ENCODE data around the gene RSPH6A.

The RSPH6A gene

GRCh38 chr19:45814851-45815480 is at the start of gene RSPH6A:
Gene RSPH6A (minus strand): TSS chr19:45815308. CDS start chr19:45815176, 132 bp downstream.
- DNase-seq (ENCODE audit: low read depth in 2 of 2): no peak

GRCh38 chr19:45864629-45865082 is 49.5 kb upstream of the RSPH6A start:
- no peak for DNase-seq (ENCODE audit: low read depth in 2 of 2)

DNA sequence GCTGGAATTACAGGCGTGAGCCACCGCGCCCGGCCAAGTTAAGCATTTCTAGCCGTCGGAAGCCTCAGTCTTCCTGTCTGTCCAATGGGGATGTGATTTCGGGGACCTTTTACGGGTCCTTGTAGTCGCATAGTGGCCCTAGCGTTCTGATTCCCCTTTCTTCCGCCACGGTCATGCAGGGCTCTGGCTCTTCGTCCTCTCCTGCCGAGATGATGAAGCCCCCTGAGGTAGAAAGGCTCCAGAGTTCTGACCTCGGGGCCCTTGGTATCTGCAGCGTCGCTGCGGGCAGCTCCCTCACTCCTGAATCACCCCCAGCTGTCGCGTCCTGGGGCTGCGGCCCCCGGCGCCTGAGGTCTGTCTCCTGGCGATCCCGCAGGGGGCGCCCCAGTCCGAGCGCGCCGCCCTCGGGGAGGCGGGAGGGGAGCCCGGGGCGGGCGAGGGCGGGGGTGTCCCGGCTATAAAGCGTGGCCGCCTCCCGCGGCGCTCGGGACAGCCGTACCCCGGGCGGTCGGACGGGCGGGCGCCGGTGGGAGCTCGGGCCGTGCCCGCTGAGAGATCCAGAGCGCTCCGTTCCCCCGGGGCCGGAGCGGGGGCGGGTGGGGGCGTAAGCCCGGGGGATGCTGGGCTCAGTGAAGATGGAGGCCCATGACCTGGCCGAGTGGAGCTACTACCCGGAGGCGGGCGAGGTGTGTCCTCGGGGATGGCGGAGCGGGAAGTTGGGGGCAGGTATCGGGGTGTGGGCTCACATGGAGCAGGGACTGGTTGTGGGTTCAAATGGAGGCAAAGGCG is 48.9 kb upstream of the RSPH6A start, which contains the start of gene FOXA3:
TSS of gene FOXA3 (plus strand) at position 487 of the 789 bp plus-strand sequence. CDS start at position 618, 131 bp downstream.
- DNase-seq (ENCODE audit: low read depth in 2 of 2): no peak

DNA sequence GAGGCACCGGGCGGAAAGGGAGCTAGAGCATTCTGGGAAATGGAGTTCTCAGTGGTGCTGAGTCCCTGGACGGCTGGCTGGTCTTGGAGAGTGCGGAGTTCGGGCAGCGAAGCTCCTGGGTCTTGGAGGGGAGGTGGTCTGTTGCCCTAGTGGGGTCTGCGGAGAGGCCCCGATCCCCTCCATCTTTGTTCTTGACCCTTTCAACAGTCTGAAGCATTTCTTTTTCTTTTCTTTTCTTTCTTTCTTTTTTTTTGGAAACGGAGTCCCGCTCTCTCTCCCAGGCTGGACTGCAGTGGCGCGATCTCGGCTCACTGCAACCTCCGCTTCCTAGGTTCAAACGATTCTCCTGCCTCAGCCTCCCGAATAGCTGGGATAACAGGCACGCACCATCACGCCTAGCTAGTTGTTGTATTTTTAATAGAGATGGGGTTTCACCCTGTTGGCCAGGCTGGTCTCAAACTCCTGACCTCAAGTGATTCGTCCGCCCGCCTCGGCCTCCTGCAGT is 48.3 kb upstream of the RSPH6A start:
- DNase-seq (ENCODE audit: low read depth in 2 of 2): no peak

- peak; percentile 96 to 97 for DNase-seq (ENCODE audit: low read depth in 2 of 2)
These were observed 47.6 kb upstream of the RSPH6A start, which contains the start of gene SYMPK for GRCh38 chr19:45862564-45863334. Gene SYMPK (minus strand): TSS chr19:45863147. CDS start chr19:45854495, 8,652 bp downstream.

- no peak for DNase-seq (ENCODE audit: low read depth in 2 of 2)
These were observed 47.1 kb upstream of the RSPH6A start for GRCh38 chr19:45862271-45862563.

- no peak for DNase-seq (ENCODE audit: low read depth in 2 of 2)
These were observed 45.5 kb upstream of the RSPH6A start for GRCh38 chr19:45860359-45861259.

DNA sequence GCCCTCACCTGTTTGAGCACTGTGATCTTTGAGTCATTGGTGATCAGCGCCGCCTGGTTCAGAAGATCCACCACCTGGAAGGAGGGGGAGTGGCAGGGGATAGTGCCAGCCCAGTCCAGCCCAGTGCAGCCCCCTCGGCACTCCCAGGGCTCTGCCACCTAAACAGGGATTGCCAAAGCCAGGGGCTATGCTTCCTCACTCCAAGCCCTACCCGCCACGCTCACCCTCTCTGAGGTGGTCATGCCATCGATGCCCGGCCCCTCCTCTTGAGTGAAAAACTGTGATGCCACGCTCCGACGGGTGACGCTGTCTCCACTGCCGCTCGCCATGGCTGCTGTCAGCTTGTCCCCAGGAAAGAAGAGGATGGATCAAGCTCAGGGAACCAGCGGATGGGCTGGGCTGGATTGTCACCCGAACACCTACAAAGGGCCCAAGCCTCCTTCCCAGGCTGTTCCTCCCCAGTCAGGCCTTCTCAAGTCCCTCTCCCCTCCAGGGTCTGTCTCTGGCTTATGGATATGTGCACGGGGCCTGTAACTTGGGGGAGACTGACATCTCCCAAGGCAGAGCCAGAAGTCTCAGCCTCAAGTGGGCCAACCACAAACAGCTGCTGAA is 39.2 kb upstream of the RSPH6A start:
- DNase-seq (ENCODE audit: low read depth in 2 of 2): no peak

DNA sequence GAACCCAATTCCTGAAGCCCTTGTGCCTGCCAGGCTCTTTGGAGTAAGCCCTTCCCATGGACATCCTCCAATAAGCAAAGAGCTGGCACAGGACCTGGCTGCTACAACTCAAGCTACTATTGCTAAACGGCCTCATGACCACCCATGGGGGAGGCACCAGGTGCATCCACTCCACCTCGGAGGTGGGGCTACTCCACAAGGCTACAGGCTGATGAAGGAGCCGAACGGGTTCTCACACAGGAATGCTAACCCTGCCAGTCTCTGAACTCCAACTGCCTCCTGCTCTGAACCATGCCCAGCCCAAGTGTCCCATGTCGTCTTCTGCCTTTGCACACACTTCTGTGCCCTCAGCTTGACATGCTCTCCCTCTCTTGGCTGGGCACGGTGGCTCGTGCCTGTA is 37.9 kb upstream of the RSPH6A start:
- DNase-seq (ENCODE audit: low read depth in 2 of 2): no peak

DNA sequence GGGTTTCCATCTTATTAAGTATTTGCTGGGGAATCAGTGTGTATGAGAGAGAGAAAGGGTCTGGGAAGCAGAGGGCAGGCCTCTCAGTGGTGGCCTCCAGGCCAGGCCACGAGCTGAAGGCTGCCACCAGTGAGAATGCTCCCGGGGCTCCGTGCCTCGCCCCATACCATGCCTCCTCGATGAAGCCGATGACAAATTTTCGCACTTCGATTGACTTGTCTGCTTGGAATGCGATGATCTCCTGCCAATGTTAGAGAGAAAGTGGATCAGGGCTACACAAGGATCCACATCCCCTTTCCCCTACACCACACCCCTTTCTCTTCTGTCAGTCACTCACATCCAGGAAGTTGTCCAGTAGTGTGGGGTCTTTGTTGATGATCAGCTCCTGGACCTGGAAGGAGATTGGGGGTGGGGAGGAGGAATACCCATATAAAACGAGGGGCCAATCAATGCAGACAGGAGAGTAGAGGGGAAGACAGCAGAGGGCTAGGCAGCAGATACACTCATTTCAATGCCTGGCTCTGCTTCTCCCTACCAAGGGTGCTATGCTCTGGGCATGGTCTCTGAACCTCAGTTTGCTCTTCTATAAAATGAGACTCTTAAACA is 37.1 kb upstream of the RSPH6A start:
- DNase-seq (ENCODE audit: low read depth in 2 of 2): no peak

- DNase-seq (ENCODE audit: low read depth in 2 of 2): no peak
These were observed 33.8 kb upstream of the RSPH6A start for GRCh38 chr19:45848922-45849321.

GRCh38 chr19:45847663-45848062 is 32.6 kb upstream of the RSPH6A start:
- no peak for DNase-seq (ENCODE audit: low read depth in 2 of 2)

- no peak for DNase-seq (ENCODE audit: low read depth in 2 of 2)
These were observed 27.1 kb upstream of the RSPH6A start for GRCh38 chr19:45842198-45842597.

- DNase-seq (ENCODE audit: low read depth in 2 of 2): no peak
These were observed 19.9 kb upstream of the RSPH6A start for GRCh38 chr19:45834970-45835369.

- DNase-seq (ENCODE audit: low read depth in 2 of 2): no peak
These were observed 13.8 kb upstream of the RSPH6A start for GRCh38 chr19:45828945-45829344.

- no peak for DNase-seq (ENCODE audit: low read depth in 2 of 2)
These were observed 13.4 kb upstream of the RSPH6A start for GRCh38 chr19:45828523-45828922.

- no peak for DNase-seq (ENCODE audit: low read depth in 2 of 2)
These were observed 12.5 kb upstream of the RSPH6A start for GRCh38 chr19:45827459-45828093.

GRCh38 chr19:45826934-45827333 is 11.8 kb upstream of the RSPH6A start:
- DNase-seq (ENCODE audit: low read depth in 2 of 2): no peak

GRCh38 chr19:45825917-45826893 is 11.1 kb upstream of the RSPH6A start:
- DNase-seq (ENCODE audit: low read depth in 2 of 2): no peak
